DND-41 (cell line): ENCODE data around the gene PAPOLA.

Source experiments
- EZH2 ChIP-seq: IDR thresholded peaks from 3 replicates; pipeline ENCODE4 v1.6.1; 2012; ENCODE audit warnings: borderline replicate concordance, low read depth, mild to moderate bottlenecking, moderate library complexity, low read length, inconsistent platforms; ENCODE audit not compliant: severe bottlenecking
- TF ChIP-seq, protein P1 (sequence below): IDR thresholded peaks from 2 replicates; pipeline ENCODE4 v1.5.1; 2012; ENCODE audit warnings: borderline replicate concordance, low read length, moderate library complexity, mild to moderate bottlenecking; ENCODE audit not compliant: poor library complexity, severe bottlenecking; ENCODE audit errors: extremely low read depth

DNA sequence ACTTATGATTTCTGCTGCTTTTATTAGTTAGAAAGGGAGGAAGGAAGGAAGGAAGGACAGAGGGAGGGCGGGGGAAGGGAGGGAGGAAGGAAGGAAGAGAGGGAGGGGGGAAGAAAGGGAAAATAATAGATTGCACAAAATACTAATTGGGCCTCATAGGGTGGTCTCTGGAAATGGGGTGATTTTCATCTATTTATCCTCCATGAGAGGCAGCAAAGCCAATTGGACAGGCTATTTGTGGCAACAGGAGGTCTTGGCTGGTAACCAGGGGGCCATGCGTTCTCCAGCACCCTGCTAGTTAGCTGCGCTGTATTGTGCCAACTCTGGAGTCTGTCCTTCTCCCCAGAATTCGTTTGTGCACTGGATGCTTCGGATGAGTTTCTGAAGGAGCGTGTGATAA, 24.1 kb upstream of the PAPOLA start:
- TF ChIP-seq, protein P1, sequence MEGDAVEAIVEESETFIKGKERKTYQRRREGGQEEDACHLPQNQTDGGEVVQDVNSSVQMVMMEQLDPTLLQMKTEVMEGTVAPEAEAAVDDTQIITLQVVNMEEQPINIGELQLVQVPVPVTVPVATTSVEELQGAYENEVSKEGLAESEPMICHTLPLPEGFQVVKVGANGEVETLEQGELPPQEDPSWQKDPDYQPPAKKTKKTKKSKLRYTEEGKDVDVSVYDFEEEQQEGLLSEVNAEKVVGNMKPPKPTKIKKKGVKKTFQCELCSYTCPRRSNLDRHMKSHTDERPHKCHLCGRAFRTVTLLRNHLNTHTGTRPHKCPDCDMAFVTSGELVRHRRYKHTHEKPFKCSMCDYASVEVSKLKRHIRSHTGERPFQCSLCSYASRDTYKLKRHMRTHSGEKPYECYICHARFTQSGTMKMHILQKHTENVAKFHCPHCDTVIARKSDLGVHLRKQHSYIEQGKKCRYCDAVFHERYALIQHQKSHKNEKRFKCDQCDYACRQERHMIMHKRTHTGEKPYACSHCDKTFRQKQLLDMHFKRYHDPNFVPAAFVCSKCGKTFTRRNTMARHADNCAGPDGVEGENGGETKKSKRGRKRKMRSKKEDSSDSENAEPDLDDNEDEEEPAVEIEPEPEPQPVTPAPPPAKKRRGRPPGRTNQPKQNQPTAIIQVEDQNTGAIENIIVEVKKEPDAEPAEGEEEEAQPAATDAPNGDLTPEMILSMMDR: no peak
- no peak for TF ChIP-seq EZH2
